Measurements from ENCODE around the gene C2orf68.

DNA sequence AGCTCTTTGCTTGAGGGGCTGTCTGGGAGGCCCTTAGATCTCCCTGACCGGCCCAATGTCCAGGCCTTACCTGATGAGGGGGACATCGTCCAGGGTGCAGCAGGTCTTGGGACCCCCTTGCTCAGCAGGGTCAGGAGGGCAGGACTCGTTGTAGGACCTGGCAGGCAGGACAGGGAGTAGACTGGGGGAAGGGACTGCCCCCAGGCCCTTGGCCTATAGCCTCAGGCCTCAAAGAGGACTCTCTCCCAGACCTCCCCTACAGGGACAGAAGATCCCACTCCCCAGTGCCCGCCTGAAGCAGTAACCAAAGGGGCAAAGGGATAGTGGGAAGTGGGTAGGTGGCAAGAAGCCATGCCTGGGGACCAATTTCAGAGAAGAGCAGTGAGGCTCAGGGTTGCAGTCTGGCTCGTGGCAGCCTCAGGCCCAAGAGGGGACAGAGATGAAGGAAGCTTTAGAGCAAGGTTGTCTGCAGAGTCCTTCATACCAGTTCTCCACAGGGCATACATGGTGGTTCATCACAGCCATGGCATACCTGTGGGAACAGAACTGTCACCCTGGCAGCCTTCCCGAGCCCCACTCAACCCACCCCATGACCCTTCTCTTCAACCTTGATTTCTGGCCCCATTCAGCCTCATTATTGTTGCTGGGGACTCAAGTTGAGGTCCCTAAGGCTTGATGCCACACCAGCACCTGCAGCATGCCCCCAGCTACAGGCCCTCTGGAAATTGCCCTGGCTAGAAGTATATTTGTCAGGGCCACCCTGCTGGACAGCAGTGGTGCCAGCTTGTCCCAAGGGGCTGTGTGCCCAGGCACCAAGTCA lies 10.7 kb downstream of the C2orf68 start:
- TF ChIP-seq, protein P1, sequence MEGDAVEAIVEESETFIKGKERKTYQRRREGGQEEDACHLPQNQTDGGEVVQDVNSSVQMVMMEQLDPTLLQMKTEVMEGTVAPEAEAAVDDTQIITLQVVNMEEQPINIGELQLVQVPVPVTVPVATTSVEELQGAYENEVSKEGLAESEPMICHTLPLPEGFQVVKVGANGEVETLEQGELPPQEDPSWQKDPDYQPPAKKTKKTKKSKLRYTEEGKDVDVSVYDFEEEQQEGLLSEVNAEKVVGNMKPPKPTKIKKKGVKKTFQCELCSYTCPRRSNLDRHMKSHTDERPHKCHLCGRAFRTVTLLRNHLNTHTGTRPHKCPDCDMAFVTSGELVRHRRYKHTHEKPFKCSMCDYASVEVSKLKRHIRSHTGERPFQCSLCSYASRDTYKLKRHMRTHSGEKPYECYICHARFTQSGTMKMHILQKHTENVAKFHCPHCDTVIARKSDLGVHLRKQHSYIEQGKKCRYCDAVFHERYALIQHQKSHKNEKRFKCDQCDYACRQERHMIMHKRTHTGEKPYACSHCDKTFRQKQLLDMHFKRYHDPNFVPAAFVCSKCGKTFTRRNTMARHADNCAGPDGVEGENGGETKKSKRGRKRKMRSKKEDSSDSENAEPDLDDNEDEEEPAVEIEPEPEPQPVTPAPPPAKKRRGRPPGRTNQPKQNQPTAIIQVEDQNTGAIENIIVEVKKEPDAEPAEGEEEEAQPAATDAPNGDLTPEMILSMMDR (conservative IDR thresholded peaks at IDR 0.05; ENCODE audit: low read length): no peak
- TF ChIP-seq EZH2phosphoT487 (IDR thresholded peaks at IDR 0.05; ENCODE audit: borderline replicate concordance, low read depth, low read length): no peak
